Hematopoietic multipotent progenitor cell treated with erythropoietin and hydrocortisone succinate and interleukin-3 and kit ligand, for 15 days (in vitro differentiated cells): Measurements from ENCODE around the gene UGT1A1.

ENCODE experiments used
- DNase-seq: peaks from one replicate; pipeline ENCODE4 v3.0.0-alpha.2; 2015; ENCODE audit warnings: low spot score

The UGT1A1 gene

DNA sequence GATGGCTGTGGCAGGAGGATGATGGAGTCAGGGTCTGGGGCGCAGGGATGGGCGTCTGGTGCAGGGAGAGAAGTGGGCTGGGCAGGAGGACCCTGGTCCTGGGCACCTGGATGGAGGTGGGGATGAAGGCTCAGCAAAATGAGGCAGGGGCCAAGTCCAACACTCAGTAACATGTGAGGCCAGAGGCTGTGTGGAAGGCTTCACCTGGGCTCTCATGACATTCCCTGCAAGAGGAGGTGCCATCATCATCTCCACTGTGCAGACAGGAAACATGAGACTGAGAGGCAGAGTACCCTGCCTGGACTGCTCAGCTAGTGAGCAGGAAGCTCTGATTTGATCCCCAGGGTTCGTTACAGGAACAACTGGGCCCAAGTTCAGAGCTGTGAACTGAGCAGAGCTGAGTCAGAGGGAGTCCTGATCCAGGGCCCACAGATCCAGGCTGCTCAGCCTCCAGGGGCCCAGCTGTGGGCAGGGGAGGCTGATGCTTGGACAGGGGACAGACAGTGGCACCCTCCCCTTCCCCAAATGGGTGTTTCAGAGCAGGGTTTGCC lies 57.4 kb downstream of the UGT1A1 start:
- DNase-seq: no peak

GRCh38 chr2:233817995-233818638 lies 58.0 kb downstream of the UGT1A1 start:
- no peak for DNase-seq

DNA sequence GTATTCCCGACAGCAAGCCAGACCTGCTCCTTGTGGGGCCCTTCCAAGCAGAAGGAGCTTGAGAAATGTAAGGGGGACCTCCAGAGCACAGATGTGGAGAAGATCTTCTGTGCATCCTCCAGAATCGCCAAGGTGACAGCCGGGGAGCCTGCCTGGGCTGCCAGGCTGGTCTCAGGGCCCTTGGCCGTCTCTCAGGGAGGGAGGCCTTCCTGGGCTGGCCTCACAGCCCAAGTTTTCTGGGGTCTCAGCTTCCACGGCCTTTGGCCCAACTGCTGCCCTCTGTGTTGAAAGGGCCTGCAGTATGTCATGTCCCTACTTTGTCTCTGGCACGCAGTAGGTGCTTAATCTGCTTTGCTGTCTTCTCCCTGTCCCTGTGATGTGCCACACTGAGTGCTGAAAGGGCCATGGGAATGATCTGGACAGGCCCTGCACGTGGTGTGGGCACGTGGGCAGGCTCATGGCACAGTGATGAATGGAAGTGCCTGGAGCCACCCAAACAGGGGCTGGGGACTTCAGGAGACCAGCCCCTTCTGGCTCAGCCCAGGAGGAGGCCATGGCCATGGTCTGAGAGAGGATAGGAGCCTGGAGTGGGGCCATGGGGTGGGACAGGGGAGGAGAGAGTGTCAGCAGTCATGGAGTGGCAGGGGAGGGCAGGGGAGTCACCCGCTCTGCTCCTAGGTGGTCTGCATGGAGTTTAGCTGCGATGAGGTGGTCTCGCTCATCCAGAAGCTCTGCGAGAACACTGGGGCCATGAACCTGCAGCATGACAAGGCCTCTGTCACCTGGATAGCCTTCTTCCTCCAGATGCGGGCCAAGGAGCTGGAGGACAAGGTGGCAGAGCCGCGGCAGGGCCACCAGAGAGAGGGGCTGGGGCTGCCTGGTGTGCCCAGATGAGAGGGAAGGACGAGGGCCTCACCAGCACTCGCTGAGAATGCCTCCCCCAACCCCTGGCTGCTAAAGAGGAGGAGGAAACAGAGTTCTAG lies 58.9 kb downstream of the UGT1A1 start:
- DNase-seq: no peak

- no peak for DNase-seq
These were observed 60.1 kb downstream of the UGT1A1 start for GRCh38 chr2:233819884-233820773.

DNA sequence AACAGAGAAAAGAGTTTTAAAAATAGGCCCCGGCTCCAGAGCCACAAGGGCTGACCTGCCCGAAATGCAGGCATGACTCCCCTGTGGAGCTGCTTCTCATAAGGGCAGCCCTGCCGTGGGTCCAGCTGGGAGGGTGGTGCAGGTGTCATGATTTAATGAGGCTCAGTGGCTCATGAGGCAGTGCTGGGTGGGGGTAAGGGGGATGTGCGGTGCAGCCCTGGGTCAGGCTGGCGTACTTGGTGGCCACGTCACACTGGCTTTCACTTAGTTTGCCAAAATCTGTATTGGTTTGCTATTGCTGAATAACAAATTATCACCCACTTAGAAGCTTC lies 60.7 kb downstream of the UGT1A1 start:
- no peak for DNase-seq

- no peak for DNase-seq
These were observed 61.1 kb downstream of the UGT1A1 start for GRCh38 chr2:233821196-233821595.

GRCh38 chr2:233821709-233822100 lies 61.6 kb downstream of the UGT1A1 start:
- DNase-seq: no peak

DNA sequence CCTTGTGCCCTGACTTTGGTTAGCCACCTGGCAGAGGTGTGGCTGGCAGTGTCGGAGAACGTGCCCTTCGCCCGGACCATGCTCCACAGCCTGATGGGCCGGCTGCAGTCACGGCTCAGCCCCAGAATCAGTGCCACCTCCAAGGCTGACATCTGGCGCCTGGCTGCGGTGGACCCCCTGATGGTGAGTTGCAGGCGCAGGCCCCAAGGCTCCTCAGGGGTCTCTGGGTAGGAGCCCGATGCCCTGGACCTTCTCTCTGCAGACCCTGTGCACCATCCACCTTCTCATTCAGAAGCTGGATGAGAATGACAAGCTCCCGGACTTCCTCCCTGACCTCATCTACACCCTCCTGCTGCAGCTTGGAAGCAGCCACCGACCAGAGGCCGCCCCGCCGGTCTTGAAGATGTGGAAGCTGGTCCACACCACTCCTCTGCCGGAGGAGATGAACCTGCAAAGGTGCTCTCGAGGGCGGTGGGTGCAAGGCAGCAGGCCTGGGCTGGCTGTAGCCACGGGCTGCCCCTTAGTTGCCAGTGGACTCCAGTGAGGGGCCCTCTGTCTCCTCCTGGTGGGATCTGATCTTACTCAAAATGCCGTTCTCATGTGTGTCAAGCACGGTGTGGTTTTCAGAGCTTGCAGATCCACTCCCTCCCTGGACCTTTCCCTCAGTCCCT lies 62.2 kb downstream of the UGT1A1 start:
- DNase-seq: no peak
